ENCODE measurements around the gene LHX3.

Gene LHX3

GRCh38 chr9:136191099-136191959, 13.6 kb downstream of the LHX3 start:
- DNase-seq: no peak

GRCh38 chr9:136190656-136191055, 14.3 kb downstream of the LHX3 start:
- no peak for DNase-seq

GRCh38 chr9:136190237-136190601, 14.7 kb downstream of the LHX3 start:
- no peak for DNase-seq

GRCh38 chr9:136189394-136190236, 15.3 kb downstream of the LHX3 start:
- no peak for DNase-seq

- DNase-seq: no peak
These were observed 17.0 kb downstream of the LHX3 start for GRCh38 chr9:136187683-136188586.

- no peak for DNase-seq
These were observed 17.7 kb downstream of the LHX3 start for GRCh38 chr9:136187197-136187596.

- DNase-seq: no peak
These were observed 18.5 kb downstream of the LHX3 start for GRCh38 chr9:136186386-136186785.

GRCh38 chr9:136185596-136186366, 19.1 kb downstream of the LHX3 start:
- no peak for DNase-seq

GRCh38 chr9:136185066-136185465, 19.9 kb downstream of the LHX3 start:
- DNase-seq: no peak

GRCh38 chr9:136182850-136183422, 22.0 kb downstream of the LHX3 start:
- no peak for DNase-seq

- DNase-seq: no peak
These were observed 22.5 kb downstream of the LHX3 start for GRCh38 chr9:136182420-136182787.

- no peak for DNase-seq
These were observed 23.0 kb downstream of the LHX3 start for GRCh38 chr9:136181784-136182419.

- no peak for DNase-seq
These were observed 24.3 kb downstream of the LHX3 start for GRCh38 chr9:136180586-136180985.

- DNase-seq: no peak
These were observed 25.2 kb downstream of the LHX3 start for GRCh38 chr9:136179761-136180160.

- no peak for DNase-seq
These were observed 25.8 kb downstream of the LHX3 start for GRCh38 chr9:136179101-136179616.

- no peak for DNase-seq
These were observed 26.2 kb downstream of the LHX3 start for GRCh38 chr9:136178773-136179075.

- no peak for DNase-seq
These were observed 26.7 kb downstream of the LHX3 start for GRCh38 chr9:136178061-136178772.

GRCh38 chr9:136177224-136177623, 27.7 kb downstream of the LHX3 start:
- DNase-seq: no peak

- no peak for DNase-seq
These were observed 29.2 kb downstream of the LHX3 start for GRCh38 chr9:136175616-136176197.
